Measurements from ENCODE around the gene ABHD12B. TPM values are rescaled to one million over a fixed set of nuclear protein-coding genes. Genes with fewer than 3 reads are reported as not detected.

ABHD12B gene
- total and polyA plus RNA-seq, 2 of the 13 experiments (the other 11 are each of a cell fraction or from before 2014, with no cell fraction given), result not detected

GRCh38 chr14:50832935-50833630, 38.8 kb upstream of the ABHD12B start:
- no peak for FAIRE-seq
- ATAC-seq, result no peak
- in situ Hi-C loops (cut with HindIII; ENCODE audit: extremely low pct_ligation_motif_present, low pct_unique_long_range_greater_than_20kb), result no loop called here
- peak overlapping the region; percentile 47; the same call in 1 of the 2 replicates for H3K4me2 ChIP-seq (ENCODE audit: low read depth, low read length)
- no peak overlapping the region for H3K4me3 ChIP-seq (replicated peaks in 1 of 3; ENCODE audit: insufficient read depth in 1 of 3, low read depth in 2 of 3, low read length in 3 of 3)
- POLR2A ChIA-PET, result no interaction called here
- intact Hi-C loops (cut with micrococcal nuclease; ENCODE audit: unreplicated experiment), result loop anchor here (5.0 kb wide), 1 partner anchor 104 kb away; no protein-coding TSS in a partner anchor
- peak; percentile 31 for DNase-seq (ENCODE audit: low spot score)
- H3K79me2 ChIP-seq (ENCODE audit: insufficient read depth, low read length), result peaks cover 4% of the 10 kb centered on the region
- WGBS (ENCODE audit: low lambda C conversion rate), result 15% methylated on average over 6 of the region's 6 CpGs
- H3K9me3 ChIP-seq (ENCODE audit: low read length), result no peaks in the 10 kb centered on the region
- no peaks in the 10 kb centered on the region; the same call in 1 of the 2 replicates for H4K20me1 ChIP-seq (ENCODE audit: insufficient read depth, low read length)
- no peak overlapping the region for H3K27ac ChIP-seq (ENCODE audit: extremely low read length, insufficient read depth, low read length)
- no TSS peak for BruUV-seq (replicated peaks)
- peaks cover 85% of the 10 kb centered on the region for H3K4me1 ChIP-seq (ENCODE audit: insufficient read depth, low read length)
- peaks cover 0 to 17% of the 10 kb centered on the region in 2 experiments; a peak in 1 of 5 replicates for H3K27me3 ChIP-seq (ENCODE audit: control insufficient read depth in 1 of 2, insufficient read depth in 2 of 2, low read length in 2 of 2)
- CTCF ChIA-PET (ENCODE audit: low intra/inter-chr PET ratio, low total read pairs), result no interaction called here
- no peak overlapping the region for H3K9ac ChIP-seq (ENCODE audit: insufficient read depth, low read depth, low read length)
- no peak overlapping the region for H2AFZ ChIP-seq (ENCODE audit: low read length)
- no peaks in the 10 kb centered on the region for H3K36me3 ChIP-seq (replicated peaks in 1 of 2; ENCODE audit: control insufficient read depth in 1 of 2, insufficient read depth in 2 of 2, low read length in 2 of 2)
- TF ChIP-seq PAXIP1 (CRISPR knock-in tag; conservative IDR thresholded peaks at IDR 0.05), result 0 out of 2 replicates have a peak, but pooled peaks have one; percentile 7
- no peak for TF ChIP-seq SSRP1 (CRISPR knock-in tag; IDR thresholded peaks at IDR 0.05)
- peak; percentile 85 for TF ChIP-seq GFI1 (CRISPR knock-in tag; IDR thresholded peaks at IDR 0.05; ENCODE audit: borderline replicate concordance)
- no peak for TF ChIP-seq MLXIP (CRISPR knock-in tag; IDR thresholded peaks at IDR 0.05; ENCODE audit: borderline replicate concordance)
- no peak for TF ChIP-seq KLF16 (CRISPR knock-in tag; IDR thresholded peaks at IDR 0.05)
- TF ChIP-seq ZNF614 (CRISPR knock-in tag; IDR thresholded peaks at IDR 0.05; ENCODE audit: borderline replicate concordance), result no peak
- no peak for TF ChIP-seq FOXA1 (IDR thresholded peaks at IDR 0.05)
- TF ChIP-seq FOXA1 (CRISPR knock-in tag; IDR thresholded peaks at IDR 0.05), result no peak
- no peak for TF ChIP-seq PREB (CRISPR knock-in tag; IDR thresholded peaks at IDR 0.05)
- no peak for TF ChIP-seq ZNF362 (CRISPR knock-in tag; IDR thresholded peaks at IDR 0.05; ENCODE audit: borderline replicate concordance)
- no peak for TF ChIP-seq GPBP1L1 (CRISPR knock-in tag; IDR thresholded peaks at IDR 0.05)
- peak; percentile 30; the same call in 1 of the 2 replicates for TF ChIP-seq HMG20A (CRISPR knock-in tag; IDR thresholded peaks at IDR 0.05; ENCODE audit: borderline replicate concordance)
- 0 out of 2 replicates have a peak, but pooled peaks have one; percentile 62 for TF ChIP-seq HMG20B (CRISPR knock-in tag; conservative IDR thresholded peaks at IDR 0.05)
- TF ChIP-seq BCL6 (CRISPR knock-in tag; IDR thresholded peaks at IDR 0.05), result peak; percentile 75
